Subcutaneous adipose tissue (tissue), 4 donors: ENCODE data around the gene NPDC1. TPM values are rescaled to one million over a fixed set of nuclear protein-coding genes. Genes with fewer than 3 reads are reported as not detected.

Source experiments
- total RNA-seq, 4 donors: library from RNA; depleted of rRNA; stranded (reverse); fragments of >200 nt; gene quantifications; one replicate each; pipeline ENCODE4 v1.1.0, GENCODE V29; 2016
- TF ChIP-seq, protein P1 (sequence below): fragments of 450-650 bp; IDR thresholded peaks from one replicate; pipeline ENCODE4 v1.5.1; 2016; ENCODE audit warnings: low read depth, mild to moderate bottlenecking, control low read depth, antibody characterized with exemption, moderate library complexity

The NPDC1 gene
- total RNA-seq, 4 donors from 2014 or later, result 17.5 to 61.6 (median 29.8) TPM

DNA sequence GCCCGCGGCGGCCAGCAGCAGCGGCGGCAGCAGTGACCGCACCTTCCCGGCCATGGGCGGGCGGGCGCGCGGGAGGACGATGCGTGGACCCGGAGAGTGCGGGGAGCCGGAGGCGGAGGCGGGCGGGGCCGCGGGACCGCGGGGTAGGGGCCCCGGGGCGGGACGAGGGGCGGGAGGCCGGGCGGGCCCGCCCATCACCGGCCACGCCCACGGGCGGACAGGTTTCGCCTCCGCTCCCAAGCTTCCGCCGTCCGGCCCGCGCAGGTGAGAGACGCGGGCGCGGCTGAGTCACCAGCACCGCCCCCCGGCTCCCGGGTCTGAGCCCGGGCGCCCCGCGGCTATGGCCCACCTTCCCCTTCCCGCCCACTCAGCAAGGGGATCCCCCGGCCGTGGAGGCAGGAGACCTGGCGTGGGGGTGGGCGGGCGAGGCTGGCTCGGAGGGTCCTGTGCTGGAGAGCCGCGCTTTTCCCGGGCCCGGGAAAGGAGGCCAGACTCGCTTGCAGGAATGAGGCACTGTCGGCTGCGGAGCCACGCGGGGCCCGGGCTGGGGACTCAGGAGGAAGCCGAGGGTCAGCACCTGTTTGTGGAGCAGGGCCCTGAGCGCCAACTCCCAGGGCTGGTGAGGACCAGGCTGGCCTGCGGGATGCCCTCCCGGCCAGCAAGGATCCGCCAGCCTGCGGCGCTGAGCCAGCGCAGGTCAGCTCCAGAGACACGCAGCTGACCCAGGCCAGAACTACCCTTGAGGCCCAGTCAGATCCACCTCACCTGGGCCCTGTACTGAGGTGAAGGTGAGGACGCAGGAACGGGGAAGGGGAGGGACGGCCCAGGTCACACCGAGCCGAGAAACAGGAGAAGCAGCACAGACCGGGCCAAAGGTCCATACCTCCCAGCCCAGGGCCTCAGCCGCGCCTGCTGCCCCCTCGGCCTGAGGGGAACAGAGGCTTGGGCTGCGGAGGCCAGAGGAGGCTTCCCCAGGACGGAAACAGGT, 8.3 kb upstream of the NPDC1 start, which contains the start of gene ENTPD2:
Gene ENTPD2, minus strand, starts transcription at position 118 of the 988 bp plus-strand sequence. Its CDS starts 64 bp downstream, at position 54.
- TF ChIP-seq, protein P1, sequence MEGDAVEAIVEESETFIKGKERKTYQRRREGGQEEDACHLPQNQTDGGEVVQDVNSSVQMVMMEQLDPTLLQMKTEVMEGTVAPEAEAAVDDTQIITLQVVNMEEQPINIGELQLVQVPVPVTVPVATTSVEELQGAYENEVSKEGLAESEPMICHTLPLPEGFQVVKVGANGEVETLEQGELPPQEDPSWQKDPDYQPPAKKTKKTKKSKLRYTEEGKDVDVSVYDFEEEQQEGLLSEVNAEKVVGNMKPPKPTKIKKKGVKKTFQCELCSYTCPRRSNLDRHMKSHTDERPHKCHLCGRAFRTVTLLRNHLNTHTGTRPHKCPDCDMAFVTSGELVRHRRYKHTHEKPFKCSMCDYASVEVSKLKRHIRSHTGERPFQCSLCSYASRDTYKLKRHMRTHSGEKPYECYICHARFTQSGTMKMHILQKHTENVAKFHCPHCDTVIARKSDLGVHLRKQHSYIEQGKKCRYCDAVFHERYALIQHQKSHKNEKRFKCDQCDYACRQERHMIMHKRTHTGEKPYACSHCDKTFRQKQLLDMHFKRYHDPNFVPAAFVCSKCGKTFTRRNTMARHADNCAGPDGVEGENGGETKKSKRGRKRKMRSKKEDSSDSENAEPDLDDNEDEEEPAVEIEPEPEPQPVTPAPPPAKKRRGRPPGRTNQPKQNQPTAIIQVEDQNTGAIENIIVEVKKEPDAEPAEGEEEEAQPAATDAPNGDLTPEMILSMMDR, result no peak

DNA sequence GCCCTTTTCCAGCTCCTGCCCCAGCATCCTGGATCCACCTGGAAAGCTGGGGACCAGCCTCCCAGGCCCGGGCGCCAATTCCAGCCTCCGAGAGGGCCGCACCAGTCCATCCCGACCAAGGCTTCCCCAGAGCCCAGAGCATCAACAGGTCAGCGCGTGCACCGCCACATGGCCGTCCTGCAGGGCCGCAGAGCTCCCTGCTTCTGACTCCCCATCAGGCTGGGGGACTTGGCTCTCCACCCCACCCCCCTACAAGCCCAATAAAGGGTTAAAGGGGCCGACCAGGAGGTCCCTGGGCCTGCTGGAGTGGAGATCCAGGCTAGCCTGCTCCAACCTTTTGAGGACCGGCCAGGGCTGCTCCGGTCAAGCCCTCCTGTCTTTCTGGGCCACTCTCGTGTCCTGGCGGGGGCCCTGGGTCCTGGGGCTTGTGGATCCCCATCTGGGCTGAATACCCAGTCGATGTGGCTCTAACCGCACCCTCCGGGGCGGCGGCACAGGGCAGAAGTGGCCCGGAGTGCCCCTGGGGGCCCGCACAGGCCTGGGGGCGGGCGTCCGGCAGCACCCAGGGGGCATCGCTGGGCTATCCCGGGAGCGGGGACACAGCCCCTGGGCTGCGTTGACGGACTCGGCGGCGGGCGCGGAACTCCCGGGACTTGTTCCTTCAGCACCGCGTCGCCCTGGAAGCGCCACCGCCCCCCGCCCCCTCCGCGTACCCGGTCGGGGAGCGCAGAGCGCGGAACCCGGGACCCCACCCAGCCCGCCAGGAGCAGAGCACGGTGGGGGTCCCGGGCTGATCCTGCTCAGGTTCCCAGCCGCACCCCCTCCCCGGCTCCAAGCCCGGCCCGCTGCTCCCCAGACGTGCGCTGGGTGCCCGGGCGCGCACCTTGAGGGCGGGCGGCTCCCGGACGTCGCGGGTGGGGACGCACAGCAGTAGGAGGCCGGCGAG, 7.3 kb upstream of the NPDC1 start:
- TF ChIP-seq, protein P1, result no peak

DNA sequence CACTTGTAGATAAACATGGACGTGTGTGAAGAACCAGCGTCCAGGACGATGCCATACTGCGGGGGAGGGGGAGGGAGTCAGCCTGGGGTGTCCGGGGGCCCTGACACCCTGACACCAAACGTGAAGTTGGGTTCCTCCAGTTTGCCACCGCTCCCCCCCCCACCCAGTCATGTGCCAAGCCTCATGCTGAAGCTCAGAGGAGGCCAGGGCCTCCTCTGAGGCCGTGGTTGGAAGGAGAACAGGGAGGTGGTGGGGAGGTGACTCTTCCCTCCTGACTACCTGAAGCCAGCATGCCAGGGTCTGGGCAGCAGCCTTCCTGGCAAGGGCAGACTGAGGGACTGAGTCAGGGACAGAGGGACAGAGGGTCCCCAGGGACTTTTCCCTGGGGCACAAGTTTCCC, 6.3 kb upstream of the NPDC1 start:
- TF ChIP-seq, protein P1, result no peak

DNA sequence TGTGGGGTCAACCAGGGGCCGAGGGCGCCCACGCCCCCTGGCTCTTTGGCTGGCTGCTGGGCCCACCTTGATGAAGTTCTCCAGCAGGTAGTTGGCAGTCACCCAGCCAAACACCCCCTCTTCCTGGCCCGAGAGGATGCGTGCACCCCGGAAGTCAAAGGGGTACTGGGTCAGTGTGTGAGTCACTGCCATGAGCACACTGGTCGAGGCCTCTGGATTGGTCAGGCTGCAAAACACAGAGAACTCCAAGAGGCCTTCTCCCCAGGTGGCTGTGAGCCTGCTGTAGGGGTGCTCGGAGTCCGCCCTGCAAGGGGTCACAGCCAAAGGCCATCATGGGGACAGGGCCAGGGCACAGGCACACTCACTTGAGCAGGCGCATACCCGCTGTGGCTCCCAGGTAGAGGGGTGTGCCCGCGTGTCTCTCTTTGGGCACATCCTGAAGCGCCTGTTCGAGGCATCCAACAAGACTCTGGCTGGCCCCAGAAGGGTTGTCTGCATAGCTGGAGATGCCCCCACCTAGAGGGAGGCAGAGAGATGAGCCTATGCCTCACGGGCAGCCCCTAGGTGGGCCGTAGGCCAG, 5.3 kb upstream of the NPDC1 start:
- TF ChIP-seq, protein P1, result no peak

DNA sequence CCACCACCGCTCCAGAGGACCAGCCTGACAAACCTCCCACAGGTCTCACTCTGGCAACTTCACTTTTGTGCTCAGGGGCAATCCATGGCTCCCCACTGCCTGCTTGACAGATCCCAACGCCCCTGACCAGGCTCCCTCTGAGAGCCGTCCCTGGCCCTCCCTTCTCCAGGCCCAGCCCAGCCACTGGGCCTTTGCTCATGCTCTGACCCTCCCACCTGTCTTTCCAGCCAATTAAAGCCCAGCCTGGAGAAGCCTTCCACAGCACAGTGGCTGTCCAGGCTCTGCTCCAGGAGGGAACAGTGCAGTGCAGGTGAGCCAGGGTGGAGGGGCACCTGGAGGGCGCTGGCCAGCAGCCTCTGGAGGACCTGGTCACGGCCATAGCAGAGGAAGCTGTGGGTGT, 4.6 kb upstream of the NPDC1 start:
- TF ChIP-seq, protein P1, result no peak

DNA sequence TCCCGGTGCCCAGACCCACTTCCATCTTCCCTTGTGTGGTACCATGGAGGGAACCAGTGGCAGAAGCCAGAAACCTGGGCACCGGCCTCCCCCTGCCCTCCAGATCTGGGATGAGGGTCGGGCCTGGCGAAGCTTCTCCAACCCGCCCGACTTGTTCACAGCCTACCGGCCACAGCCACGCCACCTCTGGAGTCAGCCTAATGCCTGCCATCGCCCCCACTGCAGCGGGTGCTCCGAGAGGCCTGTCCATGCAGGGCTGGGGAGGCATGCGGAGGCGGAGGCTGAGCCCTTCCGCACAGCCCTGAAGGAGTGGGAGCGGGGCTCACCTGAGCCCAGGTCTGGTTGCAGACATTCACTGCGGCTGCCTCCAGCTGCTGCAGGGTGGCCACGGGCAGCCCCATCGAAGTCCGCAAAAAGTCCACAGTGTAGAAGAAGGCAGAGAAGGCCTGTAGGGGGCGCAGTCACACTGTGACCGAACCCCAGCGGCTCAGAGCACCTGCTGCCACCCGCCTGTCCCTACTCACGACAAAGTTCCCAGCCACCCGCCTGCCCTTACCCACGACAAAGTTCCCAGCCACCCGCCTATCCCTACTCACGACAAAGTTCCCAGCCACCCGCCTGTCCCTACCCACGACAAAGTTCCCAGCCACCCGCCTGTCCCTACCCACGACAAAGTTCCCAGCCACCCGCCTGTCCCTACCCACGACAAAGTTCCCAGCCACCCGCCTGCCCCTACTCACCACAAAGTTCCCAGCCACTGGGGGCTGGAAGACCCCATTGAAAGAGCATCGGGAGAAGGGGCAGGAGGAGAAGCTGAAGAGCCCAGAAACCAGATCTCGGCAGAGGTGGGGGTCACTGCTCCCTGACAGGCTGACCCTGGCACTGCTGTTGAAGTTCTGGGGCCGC, 3.8 kb upstream of the NPDC1 start:
- TF ChIP-seq, protein P1, result no peak
